Choroid plexus epithelial cell (primary cell): ENCODE measurements around the gene IFI6.

Source experiments
- DNase-seq: peaks from one replicate; pipeline ENCODE4 v3.0.0-alpha.2; 2010; ENCODE audit warnings: low read depth
- H3K4me3 ChIP-seq: 2 replicates; pipeline ENCODE4 v1.5.1; 2011; ENCODE audit warnings: low read depth, mild to moderate bottlenecking, control low read depth, low read length, moderate library complexity
- CTCF ChIP-seq: conservative IDR thresholded peaks from 2 replicates; pipeline ENCODE4 v1.5.1; 2011; ENCODE audit warnings: low read depth, mild to moderate bottlenecking, control low read depth, inconsistent platforms, low read length, moderate library complexity

IFI6 gene

GRCh38 chr1:27618341-27619082 lies 53.5 kb downstream of the IFI6 start:
- H3K4me3 ChIP-seq, result no peak overlapping the region
- no peak for TF ChIP-seq CTCF
- no peak for DNase-seq

GRCh38 chr1:27617420-27617819 lies 54.6 kb downstream of the IFI6 start:
- H3K4me3 ChIP-seq, result no peak overlapping the region
- TF ChIP-seq CTCF, result no peak

GRCh38 chr1:27616441-27616840 lies 55.6 kb downstream of the IFI6 start:
- peak; percentile 36 for DNase-seq
- H3K4me3 ChIP-seq, result no peak overlapping the region
- peak; percentile 56 for TF ChIP-seq CTCF

More at GRCh38 chr1:27617420-27617819, 54.6 kb downstream of the IFI6 start:
- DNase-seq, result no peak
